K562 (cell line): ENCODE data around the gene TLR6. TPM values are rescaled to one million over a fixed set of nuclear protein-coding genes. Genes with fewer than 3 reads are reported as not detected.

Source experiments
- ARNT ChIP-seq, 2 experiments: fragments of 450-650 bp; IDR thresholded peaks; 2 replicates each; pipeline ENCODE4 v1.6.1; 2016; ENCODE audit warnings: mild to moderate bottlenecking in 1 of 2
- EZH2 ChIP-seq: IDR thresholded peaks from 2 replicates; pipeline ENCODE4 v1.6.1; 2012; ENCODE audit warnings: low read depth, mild to moderate bottlenecking, inconsistent platforms, low read length, borderline replicate concordance
- HNRNPLL ChIP-seq: fragments of 200-400 bp; formaldehyde crosslinking; IDR thresholded peaks from 2 replicates; pipeline ENCODE4 v1.6.1; 2017; ENCODE audit warnings: low read length, low read depth, mild to moderate bottlenecking; ENCODE audit not compliant: poor library complexity, severe bottlenecking
- MAFF ChIP-seq: IDR thresholded peaks from 2 replicates; pipeline ENCODE4 v1.6.1; 2012; ENCODE audit warnings: low read length, improper control_type of control experiment
- MCM5 ChIP-seq: fragments of 450-650 bp; IDR thresholded peaks from 2 replicates; pipeline ENCODE4 v1.6.1; 2016; ENCODE audit warnings: low read depth
- MCM7 ChIP-seq, 2 experiments: fragments of 450-650 bp; IDR thresholded peaks; 2 replicates each; pipeline ENCODE4 v1.6.1; 2016 to 2018
- SPI1 ChIP-seq: IDR thresholded peaks from 2 replicates; pipeline ENCODE4 v1.6.1; 2011; ENCODE audit warnings: low read depth, low read length, control low read depth, borderline replicate concordance
- SRSF9 ChIP-seq: fragments of 200-400 bp; formaldehyde crosslinking; IDR thresholded peaks from 2 replicates; pipeline ENCODE4 v1.6.1; 2017; ENCODE audit warnings: low read depth, low read length, borderline replicate concordance
- ZNF740 ChIP-seq, 3 experiments: fragments of 200-800 bp in 1 of 3; sonication (Bioruptor generic) in 1 of 3; sonication (generic) in 1 of 3; formaldehyde crosslinking in 1 of 3; IDR thresholded peaks; 2 replicates each; pipeline versions ENCODE4 v1.6.1 to v1.8.0; 2016 to 2022; ENCODE audit warnings: mild to moderate bottlenecking in 2 of 3, missing compliant biosample characterization in 2 of 3, missing genetic modification characterization in 2 of 3, missing genetic modification reagents in 1 of 3
- polyA plus RNA-seq, 8 experiments: library from polyadenylated mRNA; depleted of rRNA in 4 of 8; stranded (reverse) in 5 of 8; unstranded in 3 of 8; fragments of >200 nt; fragmentation: Nextera tagmentation in 2 of 8; fragmentation: Illumina TruSeq in 1 of 8; extraction: Ambion mirVana in 2 of 8; extraction: Trizol in 1 of 8; gene quantifications; 2 replicates each; pipeline versions ENCODE4 v1.2.1 to v1.2.3, GENCODE V29; 2011 to 2014; ENCODE audit warnings: inconsistent platforms in 1 of 8, missing spikeins in 1 of 8
- total RNA-seq, 7 experiments: library from RNA; depleted of rRNA in 6 of 7; stranded (reverse); fragments of >200 nt in 6 of 7; fragmentation: Illumina TruSeq in 2 of 7; extraction: Trizol in 2 of 7; gene quantifications; 2 replicates each; pipeline versions ENCODE4 v1.2.1 to v1.2.3, GENCODE V29; 2011 to 2021; ENCODE audit warnings: low replicate concordance in 1 of 7
- TF ChIP-seq, protein P1 (sequence below): fragments of 450-650 bp; formaldehyde crosslinking; IDR thresholded peaks from 2 replicates; pipeline ENCODE4 v1.4.0; 2020; ENCODE audit warnings: mild to moderate bottlenecking, mixed read lengths
- TF ChIP-seq, protein P2 (sequence below), 3 experiments: IDR thresholded peaks in 2 of 3; conservative IDR thresholded peaks in 1 of 3; 2 replicates each; pipeline ENCODE4 v1.5.1; 2011 to 2012; ENCODE audit warnings: low read length in 3 of 3, mild to moderate bottlenecking in 3 of 3, control low read depth in 2 of 3, improper control_type of control experiment in 1 of 3, inconsistent platforms in 1 of 3, low read depth in 1 of 3, mixed read lengths in 1 of 3, moderate library complexity in 1 of 3; ENCODE audit not compliant: insufficient read depth in 2 of 3

Gene TLR6
- total and polyA plus RNA-seq, 9 of the 15 experiments (the other 6 are each of a cell fraction or from before 2014, with no cell fraction given), result 0.08 to 1.9 (median 0.91) TPM

- TF ChIP-seq SRSF9 (no peak), ZNF740 (CRISPR knock-in tag; IDR thresholded peaks at IDR 0.05) (no peak), ZNF740 (tag; IDR thresholded peaks at IDR 0.05) (no peak), MAFF (no peak), SPI1 (no peak), ARNT (IDR thresholded peaks at IDR 0.05) (no peak), HNRNPLL (no peak), MCM5 (no peak), EZH2 (no peak), MCM7 (IDR thresholded peaks at IDR 0.05) (no peak)
- TF ChIP-seq, protein P1, sequence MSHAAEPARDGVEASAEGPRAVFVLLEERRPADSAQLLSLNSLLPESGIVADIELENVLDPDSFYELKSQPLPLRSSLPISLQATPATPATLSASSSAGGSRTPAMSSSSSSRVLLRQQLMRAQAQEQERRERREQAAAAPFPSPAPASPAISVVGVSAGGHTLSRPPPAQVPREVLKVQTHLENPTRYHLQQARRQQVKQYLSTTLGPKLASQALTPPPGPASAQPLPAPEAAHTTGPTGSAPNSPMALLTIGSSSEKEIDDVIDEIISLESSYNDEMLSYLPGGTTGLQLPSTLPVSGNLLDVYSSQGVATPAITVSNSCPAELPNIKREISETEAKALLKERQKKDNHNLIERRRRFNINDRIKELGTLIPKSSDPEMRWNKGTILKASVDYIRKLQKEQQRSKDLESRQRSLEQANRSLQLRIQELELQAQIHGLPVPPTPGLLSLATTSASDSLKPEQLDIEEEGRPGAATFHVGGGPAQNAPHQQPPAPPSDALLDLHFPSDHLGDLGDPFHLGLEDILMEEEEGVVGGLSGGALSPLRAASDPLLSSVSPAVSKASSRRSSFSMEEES, result no peak
- TF ChIP-seq, protein P2, sequence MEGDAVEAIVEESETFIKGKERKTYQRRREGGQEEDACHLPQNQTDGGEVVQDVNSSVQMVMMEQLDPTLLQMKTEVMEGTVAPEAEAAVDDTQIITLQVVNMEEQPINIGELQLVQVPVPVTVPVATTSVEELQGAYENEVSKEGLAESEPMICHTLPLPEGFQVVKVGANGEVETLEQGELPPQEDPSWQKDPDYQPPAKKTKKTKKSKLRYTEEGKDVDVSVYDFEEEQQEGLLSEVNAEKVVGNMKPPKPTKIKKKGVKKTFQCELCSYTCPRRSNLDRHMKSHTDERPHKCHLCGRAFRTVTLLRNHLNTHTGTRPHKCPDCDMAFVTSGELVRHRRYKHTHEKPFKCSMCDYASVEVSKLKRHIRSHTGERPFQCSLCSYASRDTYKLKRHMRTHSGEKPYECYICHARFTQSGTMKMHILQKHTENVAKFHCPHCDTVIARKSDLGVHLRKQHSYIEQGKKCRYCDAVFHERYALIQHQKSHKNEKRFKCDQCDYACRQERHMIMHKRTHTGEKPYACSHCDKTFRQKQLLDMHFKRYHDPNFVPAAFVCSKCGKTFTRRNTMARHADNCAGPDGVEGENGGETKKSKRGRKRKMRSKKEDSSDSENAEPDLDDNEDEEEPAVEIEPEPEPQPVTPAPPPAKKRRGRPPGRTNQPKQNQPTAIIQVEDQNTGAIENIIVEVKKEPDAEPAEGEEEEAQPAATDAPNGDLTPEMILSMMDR (IDR thresholded peaks at IDR 0.05 in 2 of 3, conservative IDR thresholded peaks at IDR 0.05 in 1 of 3; ENCODE audit: insufficient read depth in 2 of 3, low read depth in 1 of 3, low read length in 3 of 3), result peak in 2 of 3 experiments; percentile 40 to 65; a peak in 3 of 6 replicates
Observed at GRCh38 chr4:38804654-38805295, 51.8 kb downstream of the TLR6 start, which contains the start of gene TLR1 (continued).
